HepG2 (cell line): Measurements from ENCODE around the gene SLC6A17. TPM values are rescaled to one million over a fixed set of nuclear protein-coding genes. Genes with fewer than 3 reads are reported as not detected.

ENCODE experiments used
- ATAC-seq: fragments of 200-7000 bp; cut with Tn5 transposase; 3 replicates; pipeline ENCODE4 v1.9.1; 2020; ENCODE audit warnings: mild to moderate bottlenecking, moderate library complexity
- BruUV-seq: library from RNA; stranded (reverse); fragments of 400-500 nt; replicated peaks from 2 replicates; lab custom pipeline; 2021; lab: Mats Ljungman, UMichigan
- CTCF ChIA-PET: fragments of 300-600 bp; formaldehyde crosslinking; extraction: SDS; loops from one replicate; lab custom pipeline; 2021; ENCODE audit warnings: low total read pairs, inconsistent platforms, low intra/inter-chr PET ratio; lab: Yijun Ruan, JAX
- POLR2A ChIA-PET: fragments of 350-600 bp; sonication (Branson Sonifier 250); formaldehyde crosslinking; loops from one replicate; lab custom pipeline; 2020; ENCODE audit warnings: antibody characterized with exemption, inconsistent platforms; lab: Yijun Ruan, JAX
- DNase-seq: peaks from one replicate; pipeline ENCODE4 v3.0.0-alpha.2; 2015; ENCODE audit warnings: low spot score
- FAIRE-seq: peaks from 3 replicates; lab custom pipeline; 2011; peaks lifted over from hg19 to GRCh38; lab: Jason Lieb, UNC
- H2AFZ ChIP-seq: one replicate; pipeline ENCODE4 v1.6.1; 2011; ENCODE audit warnings: low read length, inconsistent platforms
- H3K27ac ChIP-seq: fragments of 300-600 bp; 3 replicates; pipeline ENCODE4 v1.8.0; 2011; ENCODE audit warnings: mixed run types, mild to moderate bottlenecking, mixed read lengths, low read length, inconsistent platforms; ENCODE audit not compliant: insufficient read depth; ENCODE audit errors: extremely low read length
- H3K27me3 ChIP-seq, 2 experiments: fragments of 200-600 bp in 1 of 2; 2 replicates in 1 of 2; 3 replicates in 1 of 2; pipeline versions ENCODE4 v1.6.0 to v1.8.0; 2011; ENCODE audit warnings: low read length in 2 of 2, mild to moderate bottlenecking in 2 of 2, moderate library complexity in 2 of 2, inconsistent platforms in 1 of 2; ENCODE audit not compliant: insufficient read depth in 2 of 2, control insufficient read depth in 1 of 2
- H3K36me3 ChIP-seq, 2 experiments: fragments of 200-600 bp in 1 of 2; replicated peaks in 1 of 2; 2 replicates in 1 of 2; 3 replicates in 1 of 2; pipeline versions ENCODE4 v1.5.1 to v1.8.0; 2011; ENCODE audit warnings: low read length in 2 of 2, inconsistent platforms in 1 of 2; ENCODE audit not compliant: insufficient read depth in 2 of 2, control insufficient read depth in 1 of 2
- H3K4me1 ChIP-seq: 2 replicates; pipeline ENCODE4 v1.5.1; 2012; ENCODE audit warnings: low read length, inconsistent platforms; ENCODE audit not compliant: insufficient read depth
- H3K4me2 ChIP-seq: 2 replicates; pipeline ENCODE4 v1.6.0; 2011; ENCODE audit warnings: low read depth, low read length, inconsistent platforms
- H3K4me3 ChIP-seq, 3 experiments: fragments of 200-600 bp in 1 of 3; sonication (generic), shearing (Covaris generic) in 1 of 3; replicated peaks in 1 of 3; 2 replicates each; pipeline ENCODE4 v1.5.1; 2011 to 2016; ENCODE audit warnings: low read length in 3 of 3, inconsistent platforms in 2 of 3, low read depth in 2 of 3, mild to moderate bottlenecking in 2 of 3, control low read depth in 1 of 3, mixed read lengths in 1 of 3; ENCODE audit not compliant: insufficient read depth in 1 of 3
- H3K79me2 ChIP-seq: one replicate; pipeline ENCODE4 v1.6.1; 2011; ENCODE audit warnings: low read length, inconsistent platforms; ENCODE audit not compliant: insufficient read depth
- H3K9ac ChIP-seq: 2 replicates; pipeline ENCODE4 v1.6.0; 2011; ENCODE audit warnings: mild to moderate bottlenecking, low read depth, low read length, inconsistent platforms; ENCODE audit not compliant: insufficient read depth
- H3K9me3 ChIP-seq: 2 replicates; pipeline ENCODE4 v1.5.1; 2012; ENCODE audit warnings: mild to moderate bottlenecking, low read length
- H4K20me1 ChIP-seq: 2 replicates; pipeline ENCODE4 v1.6.0; 2011; ENCODE audit warnings: inconsistent platforms, mild to moderate bottlenecking, low read length, moderate library complexity; ENCODE audit not compliant: insufficient read depth
- CREB1 ChIP-seq, 2 experiments: fragments of 450-650 bp in 1 of 2; IDR thresholded peaks; 2 replicates each; pipeline ENCODE4 v1.6.1; 2016 to 2017; ENCODE audit warnings: control low read depth in 1 of 2, mild to moderate bottlenecking in 1 of 2, missing compliant biosample characterization in 1 of 2, missing genetic modification characterization in 1 of 2
- ZNF674 ChIP-seq: sonication (generic); formaldehyde crosslinking; IDR thresholded peaks from 2 replicates; pipeline ENCODE4 v1.5.0; 2020; ENCODE audit warnings: low read depth, mild to moderate bottlenecking, missing genetic modification reagents
- ZNF792 ChIP-seq: IDR thresholded peaks from 2 replicates; pipeline ENCODE4 v1.6.1; 2016
- WGBS: methylation state at CpG from one replicate; pipeline ENCODE4 v1.1.6; 2017; ENCODE audit warnings: low lambda C conversion rate; 5-methylcytosine and 5-hydroxymethylcytosine counted together
- in situ Hi-C: cut with HindIII; loops from 2 replicates; pipeline ENCODE4 v1.10.0; 2017; ENCODE audit warnings: low pct_unique_long_range_greater_than_20kb; ENCODE audit not compliant: extremely low pct_ligation_motif_present
- intact Hi-C: fragments of 100-400 bp; cut with micrococcal nuclease; formaldehyde crosslinking; loops from one replicate; pipeline ENCODE4 v1.10.0; 2022; ENCODE audit not compliant: unreplicated experiment
- polyA plus RNA-seq, 8 experiments: library from polyadenylated mRNA; depleted of rRNA in 3 of 8; stranded (reverse) in 7 of 8; unstranded in 1 of 8; fragments of >200 nt; fragmentation: Illumina TruSeq in 4 of 8; extraction: Trizol in 4 of 8; gene quantifications; 2 replicates each; pipeline versions ENCODE4 v1.2.1 to v1.2.3, GENCODE V29; 2011 to 2016; ENCODE audit warnings: low read depth in 4 of 8, missing spikeins in 1 of 8, mixed read lengths in 1 of 8; ENCODE audit not compliant: insufficient read depth in 1 of 8
- total RNA-seq, 5 experiments: library from RNA; depleted of rRNA; stranded (reverse); fragments of >200 nt; fragmentation: Illumina TruSeq; extraction: Trizol; gene quantifications; 2 replicates each; pipeline ENCODE4 v1.2.3, GENCODE V29; 2016; ENCODE audit warnings: low read depth in 1 of 5

SLC6A17 gene
- total and polyA plus RNA-seq, 2 of the 13 experiments (the other 11 are each of a cell fraction or from before 2014, with no cell fraction given), result not detected

GRCh38 chr1:110235834-110236682, 85.8 kb downstream of the SLC6A17 start:
- FAIRE-seq (no peak), ATAC-seq (no peak), DNase-seq (no peak)
- Histone ChIP-seq H3K27ac (no peak overlapping the region), H3K9me3 (no peaks in the 10 kb centered on the region), H3K4me3 (no peak overlapping the region), H3K4me1 (no peaks in the 10 kb centered on the region), H3K79me2 (no peaks in the 10 kb centered on the region), H3K4me2 (no peak overlapping the region), H4K20me1 (no peaks in the 10 kb centered on the region), H3K27me3 (peaks cover 4 to 23% of the 10 kb centered on the region in 2 experiments; a peak in 3 of 5 replicates), H3K9ac (no peak overlapping the region), H3K36me3 (no peaks in the 10 kb centered on the region), H2AFZ (no peak overlapping the region)
- TF ChIP-seq CREB1 (IDR thresholded peaks at IDR 0.05), result 0 out of 2 replicates have a peak, but pooled peaks have one; percentile 20
- TF ChIP-seq CREB1 (CRISPR knock-in tag; IDR thresholded peaks at IDR 0.05), result no peak
- no peak for TF ChIP-seq ZNF674
- ChIA-PET CTCF (no interaction called here), POLR2A (no interaction called here)
- intact Hi-C loops, result no loop called here
- 34% methylated on average over 11 of the region's 11 CpGs for WGBS
- no TSS peak for BruUV-seq
- in situ Hi-C loops, result no loop called here

DNA sequence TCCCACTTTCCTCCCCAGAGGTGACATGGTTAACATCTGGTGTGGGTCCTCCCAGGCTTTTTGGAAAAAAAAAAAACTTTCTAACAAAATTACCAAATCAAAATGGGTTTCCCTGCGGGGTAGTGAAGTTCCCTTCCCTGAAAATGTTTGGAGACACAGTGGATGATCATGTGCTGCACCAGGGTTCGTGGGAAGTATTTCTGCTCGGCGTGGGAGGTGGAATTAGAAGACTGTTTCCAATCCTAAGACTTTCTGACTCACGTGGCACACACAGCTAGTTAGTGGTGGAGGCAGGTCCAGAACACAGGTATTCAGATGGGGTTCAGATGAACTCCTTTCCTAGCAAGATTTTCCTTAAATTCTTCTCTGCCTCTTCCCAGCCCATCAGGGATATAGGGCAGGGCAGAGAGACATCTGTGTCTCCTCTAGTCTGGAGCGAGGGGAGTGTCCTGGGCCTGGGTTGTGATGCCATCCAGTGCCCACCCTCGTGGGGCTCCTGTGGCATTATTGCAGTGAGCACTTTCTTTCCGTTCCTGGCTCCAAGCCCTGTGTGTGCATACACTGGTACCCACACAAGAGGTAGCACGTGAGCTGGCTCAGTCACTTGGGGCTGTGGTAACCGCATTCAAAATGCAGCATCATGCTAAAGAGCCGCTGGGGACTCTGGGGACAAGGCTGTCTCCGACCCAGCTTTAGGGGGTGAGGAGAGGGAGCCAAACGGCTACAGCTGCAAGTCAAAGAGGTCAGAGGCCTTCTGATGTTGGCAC, 87.3 kb downstream of the SLC6A17 start:
- no peaks in the 10 kb centered on the region for H3K4me1 ChIP-seq
- H3K4me3 ChIP-seq, result no peak overlapping the region
- H3K36me3 ChIP-seq, result no peaks in the 10 kb centered on the region
- ChIA-PET CTCF (no interaction called here), POLR2A (no interaction called here)
- WGBS, result 5% methylated on average over 9 of the region's 13 CpGs
- TF ChIP-seq ZNF792 (CRISPR knock-in tag), result no peak
- peaks cover 4 to 25% of the 10 kb centered on the region in 2 experiments; a peak in 3 of 5 replicates for H3K27me3 ChIP-seq
- no peaks in the 10 kb centered on the region for H3K9me3 ChIP-seq
- H3K27ac ChIP-seq, result no peak overlapping the region
- no peak overlapping the region for H2AFZ ChIP-seq
- no TSS peak for BruUV-seq
- no peak overlapping the region for H3K9ac ChIP-seq
- no peak for DNase-seq
- no peaks in the 10 kb centered on the region for H4K20me1 ChIP-seq
- no peak for FAIRE-seq
- intact Hi-C loops, result no loop called here
- in situ Hi-C loops, result no loop called here
- H3K4me2 ChIP-seq, result no peak overlapping the region
- H3K79me2 ChIP-seq, result no peaks in the 10 kb centered on the region
- ATAC-seq, result no peak
